Osteocyte (in vitro differentiated cells): ENCODE measurements around the gene SP110. TPM values are rescaled to one million over a fixed set of nuclear protein-coding genes. Genes with fewer than 3 reads are reported as not detected.

Experiments
- DNase-seq: peaks from one replicate; pipeline ENCODE4 v3.0.0; 2021; ENCODE audit warnings: mixed read lengths; ENCODE audit not compliant: unreplicated experiment; ENCODE audit errors: extremely low spot score
- H3K27ac Mint-ChIP-seq: one replicate; pipeline ENCODE4 v1.8.0; 2021; ENCODE audit warnings: mild to moderate bottlenecking, mixed read lengths; ENCODE audit not compliant: unreplicated experiment
- H3K27me3 Mint-ChIP-seq: one replicate; pipeline ENCODE4 v1.8.0; 2021; ENCODE audit warnings: mixed read lengths; ENCODE audit not compliant: unreplicated experiment
- H3K36me3 Mint-ChIP-seq: one replicate; pipeline ENCODE4 v1.8.0; 2021; ENCODE audit warnings: mixed read lengths; ENCODE audit not compliant: unreplicated experiment
- H3K4me1 Mint-ChIP-seq: one replicate; pipeline ENCODE4 v1.8.0; 2021; ENCODE audit warnings: mixed read lengths; ENCODE audit not compliant: unreplicated experiment
- H3K4me3 Mint-ChIP-seq: one replicate; pipeline ENCODE4 v1.8.0; 2021; ENCODE audit warnings: mild to moderate bottlenecking, moderate library complexity, mixed read lengths; ENCODE audit not compliant: unreplicated experiment
- H3K9me3 Mint-ChIP-seq: one replicate; pipeline ENCODE4 v1.8.0; 2021; ENCODE audit warnings: mixed read lengths; ENCODE audit not compliant: unreplicated experiment
- CTCF ChIP-seq: fragments of 200-600 bp; sonication (generic); IDR thresholded peaks from 2 replicates; pipeline ENCODE4 v1.5.0; 2021; ENCODE audit warnings: antibody characterized with exemption, mild to moderate bottlenecking, moderate library complexity
- total RNA-seq: library from RNA; stranded (reverse); gene quantifications from 2 replicates; pipeline ENCODE4 v1.2.1, GENCODE V29; 2021

Gene SP110
- total RNA-seq, 1 donor from 2014 or later: 23.6 TPM

- peak; percentile 19 for DNase-seq
- Mint-ChIP-seq H3K27ac (no peak overlapping the region), H3K4me1 (no peaks in the 10 kb centered on the region), H3K27me3 (no peaks in the 10 kb centered on the region), H3K4me3 (no peak overlapping the region), H3K9me3 (no peaks in the 10 kb centered on the region), H3K36me3 (peaks cover 1% of the 10 kb centered on the region)
- TF ChIP-seq CTCF: no peak
These were observed 58.6 kb downstream of the SP110 start for GRCh38 chr2:230161184-230161583.

GRCh38 chr2:230160112-230160660, 59.6 kb downstream of the SP110 start:
- Mint-ChIP-seq H3K9me3 (no peaks in the 10 kb centered on the region), H3K4me1 (no peaks in the 10 kb centered on the region), H3K4me3 (no peak overlapping the region), H3K27me3 (no peaks in the 10 kb centered on the region), H3K36me3 (no peaks in the 10 kb centered on the region), H3K27ac (no peak overlapping the region)
- peak; percentile 77 for TF ChIP-seq CTCF
- peak; percentile 82 for DNase-seq

GRCh38 chr2:230158468-230158867, 61.3 kb downstream of the SP110 start:
- Mint-ChIP-seq H3K27me3 (no peaks in the 10 kb centered on the region), H3K4me1 (peaks cover 2% of the 10 kb centered on the region), H3K9me3 (no peaks in the 10 kb centered on the region), H3K27ac (no peak overlapping the region), H3K4me3 (no peak overlapping the region), H3K36me3 (no peaks in the 10 kb centered on the region)
- no peak for TF ChIP-seq CTCF
- peak; percentile 38 for DNase-seq

GRCh38 chr2:230156782-230157699, 62.7 kb downstream of the SP110 start:
- peaks cover 3% of the 10 kb centered on the region for H3K4me1 Mint-ChIP-seq
- no peaks in the 10 kb centered on the region for H3K36me3 Mint-ChIP-seq
- H3K27ac Mint-ChIP-seq: no peak overlapping the region
- H3K4me3 Mint-ChIP-seq: no peak overlapping the region
- DNase-seq: peak; percentile 74
- H3K9me3 Mint-ChIP-seq: peaks cover 5% of the 10 kb centered on the region
- H3K27me3 Mint-ChIP-seq: no peaks in the 10 kb centered on the region
- no peak for TF ChIP-seq CTCF

GRCh38 chr2:230155359-230155758, 64.4 kb downstream of the SP110 start:
- no peak overlapping the region for H3K4me3 Mint-ChIP-seq
- H3K27ac Mint-ChIP-seq: no peak overlapping the region
- peaks cover 3% of the 10 kb centered on the region for H3K4me1 Mint-ChIP-seq
- H3K27me3 Mint-ChIP-seq: no peaks in the 10 kb centered on the region
- peaks cover 11% of the 10 kb centered on the region for H3K9me3 Mint-ChIP-seq
- DNase-seq: no peak
- no peaks in the 10 kb centered on the region for H3K36me3 Mint-ChIP-seq
- TF ChIP-seq CTCF: no peak
